Gastroesophageal sphincter (tissue), 4 donors: ENCODE results near the gene YTHDF1. TPM values are rescaled to one million over a fixed set of nuclear protein-coding genes. Genes with fewer than 3 reads are reported as not detected.

Source experiments
- ATAC-seq: fragments of 150-250 bp; one replicate; pipeline ENCODE4 v1.9.1; 2016; ENCODE audit warnings: mild to moderate bottlenecking, moderate library complexity
- H3K27ac ChIP-seq, 4 donors: fragments of 200-600 bp; sonication (generic) in 3 of 4; 1 replicate in 3 of 4; 2 replicates in 1 of 4; pipeline ENCODE4 v1.5.1; 2016 to 2019
- H3K27me3 ChIP-seq: fragments of 200-600 bp; sonication (generic); one replicate; pipeline ENCODE4 v1.5.1; 2019
- H3K36me3 ChIP-seq, 2 donors: fragments of 200-600 bp; sonication (generic); one replicate each; pipeline ENCODE4 v1.5.1; 2019; ENCODE audit warnings: control low read depth in 1 of 2
- H3K4me1 ChIP-seq, 3 donors: fragments of 200-600 bp; sonication (generic); 1 replicate in 2 of 3; 2 replicates in 1 of 3; pipeline ENCODE4 v1.5.1; 2016 to 2019; ENCODE audit warnings: control low read depth in 2 of 3
- H3K4me3 ChIP-seq, 2 donors: fragments of 200-600 bp; sonication (generic); one replicate each; pipeline ENCODE4 v1.5.1; 2019; ENCODE audit warnings: mild to moderate bottlenecking in 1 of 2, moderate library complexity in 1 of 2
- H3K9me3 ChIP-seq, 3 donors: fragments of 200-600 bp; sonication (generic); one replicate each; pipeline ENCODE4 v1.5.1; 2017 to 2019; ENCODE audit warnings: control low read depth in 2 of 3
- EP300 ChIP-seq: sonication (generic); formaldehyde crosslinking; IDR thresholded peaks from one replicate; pipeline ENCODE4 v1.6.1; 2017; ENCODE audit warnings: antibody characterized with exemption, mild to moderate bottlenecking
- POLR2A ChIP-seq, 2 donors: fragments of 450-650 bp; IDR thresholded peaks; one replicate each; pipeline ENCODE4 v1.6.1; 2017; ENCODE audit warnings: antibody characterized with exemption in 2 of 2, mild to moderate bottlenecking in 2 of 2, moderate library complexity in 1 of 2
- POLR2AphosphoS5 ChIP-seq: sonication (generic); formaldehyde crosslinking; IDR thresholded peaks from one replicate; pipeline ENCODE4 v1.6.1; 2017; ENCODE audit warnings: antibody characterized with exemption
- WGBS, 2 donors: methylation state at CpG; one replicate each; pipeline ENCODE4 v1.1.5; 2018; ENCODE audit warnings: low coverage in 1 of 2; 5-methylcytosine and 5-hydroxymethylcytosine counted together
- total RNA-seq, 4 donors: library from RNA; depleted of rRNA; stranded (reverse); fragments of >200 nt; gene quantifications; one replicate each; pipeline ENCODE4 v1.1.0, GENCODE V29; 2016
- TF ChIP-seq, protein P1 (sequence below), 4 experiments: fragments of 200-600 bp in 2 of 4; fragments of 450-650 bp in 2 of 4; sonication (generic) in 1 of 4; IDR thresholded peaks; one replicate each; pipeline ENCODE4 v1.5.1; 2017 to 2019; ENCODE audit warnings: antibody characterized with exemption in 4 of 4, mild to moderate bottlenecking in 2 of 4, moderate library complexity in 2 of 4

Gene YTHDF1
- total RNA-seq, 4 donors from 2014 or later: 20.2 to 35.8 (median 34.2) TPM

DNA sequence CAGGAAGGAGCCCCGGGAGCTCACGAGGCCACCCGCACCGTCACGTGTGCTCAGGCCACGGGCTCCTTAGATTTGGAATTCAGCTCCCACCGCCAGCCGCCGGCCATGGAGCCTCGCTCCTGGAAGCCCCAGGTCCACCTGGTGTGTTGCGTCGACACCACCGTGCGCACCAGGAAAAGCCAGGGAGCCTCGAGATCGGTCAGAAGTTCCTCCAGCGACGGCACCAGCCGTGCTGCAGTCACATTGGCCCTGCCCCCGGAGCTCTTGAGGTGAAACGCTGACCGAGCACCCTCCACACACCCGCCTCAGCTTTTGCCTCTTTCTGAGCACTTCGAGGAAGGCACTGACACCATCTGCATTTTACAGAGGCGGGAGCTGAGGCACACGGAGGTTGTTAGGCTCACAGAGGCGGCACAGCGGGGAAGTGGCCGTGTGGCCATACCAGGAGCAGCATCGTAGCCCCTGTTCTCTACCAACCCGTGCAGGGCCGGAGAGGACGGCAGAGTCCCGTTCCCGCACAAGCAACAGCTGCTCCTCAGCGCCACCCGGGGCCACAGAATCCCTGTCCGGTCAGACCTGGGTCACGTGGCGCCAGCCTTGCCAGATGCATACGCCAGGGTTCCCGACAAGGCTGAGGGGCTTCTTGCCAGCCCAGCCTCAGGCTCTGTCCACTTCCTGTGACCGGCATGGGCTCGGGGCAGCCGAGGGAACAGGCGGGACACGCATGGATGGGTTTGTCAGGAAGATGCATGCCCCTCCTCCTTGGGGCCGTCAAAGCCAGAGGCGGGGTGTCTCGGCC lies 30.8 kb upstream of the YTHDF1 start:
- Histone ChIP-seq H3K27me3 (peaks cover 83% of the 10 kb centered on the region), H3K4me1 (no peaks in the 10 kb centered on the region), H3K36me3 (no peaks in the 10 kb centered on the region), H3K4me3 (no peak overlapping the region), H3K9me3 (no peaks in the 10 kb centered on the region), H3K27ac (no peak overlapping the region)
- ATAC-seq: no peak
- WGBS, 2 donors: 68% methylated on average over 9 of the region's 50 CpGs; no CpG with 5 or more reads in 1 of the 2 donors
- no peak for TF ChIP-seq POLR2A (IDR thresholded peaks at IDR 0.05)
- TF ChIP-seq EP300: no peak
- TF ChIP-seq, protein P1, sequence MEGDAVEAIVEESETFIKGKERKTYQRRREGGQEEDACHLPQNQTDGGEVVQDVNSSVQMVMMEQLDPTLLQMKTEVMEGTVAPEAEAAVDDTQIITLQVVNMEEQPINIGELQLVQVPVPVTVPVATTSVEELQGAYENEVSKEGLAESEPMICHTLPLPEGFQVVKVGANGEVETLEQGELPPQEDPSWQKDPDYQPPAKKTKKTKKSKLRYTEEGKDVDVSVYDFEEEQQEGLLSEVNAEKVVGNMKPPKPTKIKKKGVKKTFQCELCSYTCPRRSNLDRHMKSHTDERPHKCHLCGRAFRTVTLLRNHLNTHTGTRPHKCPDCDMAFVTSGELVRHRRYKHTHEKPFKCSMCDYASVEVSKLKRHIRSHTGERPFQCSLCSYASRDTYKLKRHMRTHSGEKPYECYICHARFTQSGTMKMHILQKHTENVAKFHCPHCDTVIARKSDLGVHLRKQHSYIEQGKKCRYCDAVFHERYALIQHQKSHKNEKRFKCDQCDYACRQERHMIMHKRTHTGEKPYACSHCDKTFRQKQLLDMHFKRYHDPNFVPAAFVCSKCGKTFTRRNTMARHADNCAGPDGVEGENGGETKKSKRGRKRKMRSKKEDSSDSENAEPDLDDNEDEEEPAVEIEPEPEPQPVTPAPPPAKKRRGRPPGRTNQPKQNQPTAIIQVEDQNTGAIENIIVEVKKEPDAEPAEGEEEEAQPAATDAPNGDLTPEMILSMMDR (IDR thresholded peaks at IDR 0.05): no peak
- no peak for TF ChIP-seq POLR2AphosphoS5

DNA sequence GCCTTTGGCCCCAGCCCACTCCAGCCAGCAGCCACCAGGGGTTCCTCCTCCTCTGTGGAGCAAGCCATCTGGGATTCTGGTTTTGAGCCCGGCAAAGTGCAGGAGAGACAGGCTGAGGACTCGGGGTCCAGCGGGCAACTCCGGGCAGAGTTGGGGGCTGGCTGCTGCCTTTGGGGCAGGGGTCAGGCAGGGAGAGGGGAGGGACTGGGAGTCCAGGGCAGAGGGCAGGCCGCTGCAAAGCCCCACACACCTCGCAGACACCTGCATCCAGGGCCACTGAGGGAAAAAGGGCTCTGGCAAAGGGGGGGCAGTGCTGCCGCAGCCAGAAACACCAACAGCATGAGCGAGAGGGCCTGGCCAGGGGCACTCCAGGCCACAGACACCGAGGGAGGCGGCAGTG lies 28.5 kb upstream of the YTHDF1 start:
- Histone ChIP-seq H3K4me3 (no peak overlapping the region), H3K27me3 (peaks cover 80% of the 10 kb centered on the region), H3K9me3 (no peaks in the 10 kb centered on the region), H3K36me3 (no peaks in the 10 kb centered on the region), H3K4me1 (no peaks in the 10 kb centered on the region), H3K27ac (no peak overlapping the region)
- no peak for ATAC-seq
- TF ChIP-seq POLR2A (IDR thresholded peaks at IDR 0.05) (no peak), POLR2AphosphoS5 (no peak), EP300 (no peak)
- TF ChIP-seq, protein P1 (IDR thresholded peaks at IDR 0.05): no peak
- WGBS, 2 donors: no CpG with 5 or more reads among the region's 10 CpGs

DNA sequence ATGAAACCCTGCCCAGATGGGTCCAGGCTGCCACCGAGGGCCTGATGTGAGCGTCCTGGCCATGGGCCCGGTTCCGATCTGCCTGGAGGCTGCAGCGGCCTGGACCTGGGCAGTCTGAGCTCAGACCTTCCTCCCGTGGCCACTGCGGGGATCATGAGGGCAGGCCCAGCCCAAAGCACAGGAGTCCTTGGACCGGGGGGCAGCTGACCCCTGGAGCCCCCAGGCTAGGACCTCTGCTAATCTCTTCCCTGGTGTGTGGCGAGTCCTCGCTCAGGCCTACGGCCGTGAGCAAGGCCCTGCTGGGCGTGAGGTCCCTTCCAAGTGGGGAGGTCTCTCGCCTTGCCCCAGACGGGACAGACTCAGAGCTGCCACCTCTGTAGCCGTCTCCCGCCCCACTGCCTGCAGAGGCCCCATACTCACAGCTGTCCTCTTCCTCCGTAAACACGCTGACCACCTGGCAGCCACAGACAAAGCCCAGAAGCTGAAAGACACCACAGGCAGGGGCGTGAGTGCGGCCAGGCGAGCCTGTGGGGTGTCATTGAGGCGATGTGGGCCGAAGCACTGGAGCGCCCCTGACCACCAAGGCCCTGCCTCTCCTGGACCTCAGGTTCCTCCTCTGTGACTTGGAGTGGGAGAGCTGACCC lies 27.8 kb upstream of the YTHDF1 start:
- no CpG with 5 or more reads among the region's 25 CpGs for WGBS, 2 donors
- no peaks in the 10 kb centered on the region for H3K4me1 ChIP-seq
- H3K36me3 ChIP-seq: no peaks in the 10 kb centered on the region
- H3K27ac ChIP-seq: no peak overlapping the region
- no peaks in the 10 kb centered on the region for H3K9me3 ChIP-seq
- no peak for ATAC-seq
- H3K4me3 ChIP-seq: no peak overlapping the region
- peaks cover 80% of the 10 kb centered on the region for H3K27me3 ChIP-seq
- TF ChIP-seq POLR2AphosphoS5 (no peak), POLR2A (IDR thresholded peaks at IDR 0.05) (no peak), EP300 (no peak)
- TF ChIP-seq, protein P1 (IDR thresholded peaks at IDR 0.05): no peak

DNA sequence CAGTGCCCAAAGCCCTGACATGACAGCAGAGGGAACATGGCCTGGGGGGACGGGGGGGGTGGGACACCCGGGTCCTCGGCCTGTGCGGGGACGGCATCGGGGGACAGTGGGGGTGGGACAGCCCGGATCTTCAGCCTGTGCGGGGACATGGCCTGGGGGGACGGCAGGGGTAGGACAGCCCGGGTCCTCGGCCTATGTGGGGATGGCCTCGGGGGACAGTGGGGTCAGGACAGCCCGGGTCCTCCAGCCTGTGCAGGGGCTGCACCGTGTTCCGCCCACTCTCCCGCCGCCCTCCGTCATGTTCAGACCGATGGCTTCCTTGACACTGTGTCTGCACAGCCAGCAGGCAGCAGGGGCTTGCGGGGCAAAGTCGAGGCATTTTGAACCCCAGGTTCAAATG lies 26.8 kb upstream of the YTHDF1 start:
- H3K9me3 ChIP-seq: no peaks in the 10 kb centered on the region
- no peak for ATAC-seq

More for the DNA sequence above, 26.8 kb upstream of the YTHDF1 start:
- Histone ChIP-seq H3K27ac (no peak overlapping the region), H3K27me3 (peaks cover 79% of the 10 kb centered on the region), H3K36me3 (no peaks in the 10 kb centered on the region), H3K4me1 (no peaks in the 10 kb centered on the region), H3K4me3 (no peak overlapping the region)
- 70 to 100% methylated on average over 4 of the region's 21 CpGs for WGBS, 2 donors
- TF ChIP-seq POLR2AphosphoS5 (no peak), POLR2A (IDR thresholded peaks at IDR 0.05) (no peak), EP300 (no peak)
- TF ChIP-seq, protein P1 (IDR thresholded peaks at IDR 0.05): no peak
